ENCODE data around the gene POLR3G. TPM values are rescaled to one million over a fixed set of nuclear protein-coding genes. Genes with fewer than 3 reads are reported as not detected.

The POLR3G gene
- 1 to 10 TPM; 1.5 to 3.5 (median 1.6) TPM for polyA plus RNA-seq

GRCh38 chr5:90474235-90475107 is at the start of gene POLR3G, which contains the start of gene MBLAC2:
TSS of gene POLR3G (plus strand) at chr5:90474864. CDS start at chr5:90485568, 10,704 bp downstream.
TSS of gene MBLAC2 (minus strand) at chr5:90474771. CDS start at chr5:90474292, 479 bp downstream.
- Mint-ChIP-seq H3K4me3 (peak within 1 kb of the TSS; percentile 95 to 99 (median 98)), H3K36me3 (peaks cover 0 to 8% (median 6%) of the 10 kb centered on the region in 3 donors), H3K4me1 (peaks cover 21 to 48% of the 10 kb centered on the region in 2 donors), H3K27ac (peak within 1 kb of the TSS; percentile 84 to 97 (median 94)), H3K27me3 (ENCODE audit: low read depth in 3 of 3) (peaks cover 4 to 11% (median 8%) of the 10 kb centered on the region in 3 donors), H3K9me3 (no peaks in the 10 kb centered on the region)
- peak; percentile 91 to 93 (median 92) for DNase-seq

- no peaks in the 10 kb centered on the region for H3K9me3 Mint-ChIP-seq
- H3K27me3 Mint-ChIP-seq (ENCODE audit: low read depth in 3 of 3), result peaks cover 0 to 2% (median 0%) of the 10 kb centered on the region in 3 donors
- H3K27ac Mint-ChIP-seq, result no peak overlapping the region
- H3K4me1 Mint-ChIP-seq, result no peaks in the 10 kb centered on the region
- no peak overlapping the region for H3K4me3 Mint-ChIP-seq
- DNase-seq, result peak in 2 of 3 donors; percentile 10 to 18
- no peaks in the 10 kb centered on the region for H3K36me3 Mint-ChIP-seq
Observed at GRCh38 chr5:90434116-90434714, 40.4 kb upstream of the POLR3G start.

- no peak for DNase-seq
- no peaks in the 10 kb centered on the region for H3K9me3 Mint-ChIP-seq
- H3K4me3 Mint-ChIP-seq, result no peak overlapping the region
- H3K27ac Mint-ChIP-seq, result no peak overlapping the region
- H3K4me1 Mint-ChIP-seq, result peaks cover 2 to 10% of the 10 kb centered on the region in 2 donors
- no peaks in the 10 kb centered on the region for H3K36me3 Mint-ChIP-seq
- H3K27me3 Mint-ChIP-seq (ENCODE audit: low read depth in 3 of 3), result peaks cover 0 to 3% (median 2%) of the 10 kb centered on the region in 3 donors
Observed at GRCh38 chr5:90437663-90438062, 37.0 kb upstream of the POLR3G start.

GRCh38 chr5:90438100-90438499 is 36.6 kb upstream of the POLR3G start:
- Mint-ChIP-seq H3K4me3 (no peak overlapping the region), H3K4me1 (peaks cover 2 to 10% of the 10 kb centered on the region in 2 donors), H3K36me3 (no peaks in the 10 kb centered on the region), H3K9me3 (no peaks in the 10 kb centered on the region), H3K27ac (no peak overlapping the region), H3K27me3 (ENCODE audit: low read depth in 3 of 3) (peaks cover 0 to 3% (median 2%) of the 10 kb centered on the region in 3 donors)
- no peak for DNase-seq

- Mint-ChIP-seq H3K27ac (no peak overlapping the region), H3K9me3 (no peaks in the 10 kb centered on the region), H3K4me3 (peak overlapping the region in 4 of 5 donors; percentile 80 to 90 (median 84))
Observed at GRCh38 chr5:90440644-90441043, 34.0 kb upstream of the POLR3G start.

GRCh38 chr5:90446961-90447360 is 27.7 kb upstream of the POLR3G start:
- Mint-ChIP-seq H3K4me3 (no peak overlapping the region), H3K9me3 (no peaks in the 10 kb centered on the region), H3K4me1 (no peaks in the 10 kb centered on the region), H3K27me3 (ENCODE audit: low read depth in 3 of 3) (peaks cover 0 to 1% (median 0%) of the 10 kb centered on the region in 3 donors), H3K36me3 (no peaks in the 10 kb centered on the region), H3K27ac (no peak overlapping the region)
- DNase-seq, result no peak

More at GRCh38 chr5:90440644-90441043, 34.0 kb upstream of the POLR3G start:
- no peaks in the 10 kb centered on the region for H3K36me3 Mint-ChIP-seq
- DNase-seq, result no peak
- H3K27me3 Mint-ChIP-seq (ENCODE audit: low read depth in 3 of 3), result peaks cover 0 to 3% (median 3%) of the 10 kb centered on the region in 3 donors
- H3K4me1 Mint-ChIP-seq, result peaks cover 2 to 10% of the 10 kb centered on the region in 2 donors

- peaks cover 9 to 13% (median 10%) of the 10 kb centered on the region in 3 donors for H3K36me3 Mint-ChIP-seq
- no peak overlapping the region for H3K27ac Mint-ChIP-seq
- DNase-seq, result no peak
- no peaks in the 10 kb centered on the region for H3K27me3 Mint-ChIP-seq (ENCODE audit: low read depth in 3 of 3)
- no peak overlapping the region for H3K4me3 Mint-ChIP-seq
- no peaks in the 10 kb centered on the region for H3K9me3 Mint-ChIP-seq
- H3K4me1 Mint-ChIP-seq, result no peaks in the 10 kb centered on the region
Observed at GRCh38 chr5:90461288-90461687, 13.4 kb upstream of the POLR3G start.

- Mint-ChIP-seq H3K27ac (peak overlapping the region; percentile 64 to 95 (median 92)), H3K9me3 (no peaks in the 10 kb centered on the region), H3K4me3 (peak overlapping the region; percentile 95 to 99 (median 98))
Observed at GRCh38 chr5:90472783-90473395, 1.8 kb upstream of the POLR3G start.

GRCh38 chr5:90473396-90474234 is 1.0 kb upstream of the POLR3G start:
- Mint-ChIP-seq H3K36me3 (peaks cover 4 to 15% (median 13%) of the 10 kb centered on the region in 3 donors), H3K4me3 (peak overlapping the region; percentile 95 to 99 (median 98)), H3K9me3 (no peaks in the 10 kb centered on the region), H3K27me3 (ENCODE audit: low read depth in 3 of 3) (peaks cover 4 to 11% (median 8%) of the 10 kb centered on the region in 3 donors), H3K27ac (peak overlapping the region; percentile 84 to 97 (median 94)), H3K4me1 (peaks cover 21 to 48% of the 10 kb centered on the region in 2 donors)
- DNase-seq, result peak in 1 of 3 donors; percentile 37

More at GRCh38 chr5:90472783-90473395, 1.8 kb upstream of the POLR3G start:
- Mint-ChIP-seq H3K27me3 (ENCODE audit: low read depth in 3 of 3) (peaks cover 4 to 11% (median 8%) of the 10 kb centered on the region in 3 donors), H3K36me3 (peaks cover 11 to 22% (median 20%) of the 10 kb centered on the region in 3 donors), H3K4me1 (peaks cover 21 to 48% of the 10 kb centered on the region in 2 donors)
- DNase-seq, result no peak

GRCh38 chr5:90475436-90475980 is 844 bp downstream of the POLR3G start:
- Mint-ChIP-seq H3K27ac (peak overlapping the region in 1 of 6 donors; percentile 84), H3K9me3 (no peaks in the 10 kb centered on the region), H3K36me3 (no peaks in the 10 kb centered on the region), H3K4me3 (peak overlapping the region; percentile 95 to 99 (median 98)), H3K4me1 (peaks cover 21 to 40% of the 10 kb centered on the region in 2 donors), H3K27me3 (ENCODE audit: low read depth in 3 of 3) (peaks cover 4 to 11% (median 8%) of the 10 kb centered on the region in 3 donors)
- DNase-seq, result no peak

- H3K27ac Mint-ChIP-seq, result no peak overlapping the region
- H3K36me3 Mint-ChIP-seq, result no peaks in the 10 kb centered on the region
- peaks cover 4 to 11% (median 8%) of the 10 kb centered on the region in 3 donors for H3K27me3 Mint-ChIP-seq (ENCODE audit: low read depth in 3 of 3)
- no peak for DNase-seq
- no peaks in the 10 kb centered on the region for H3K9me3 Mint-ChIP-seq
- H3K4me1 Mint-ChIP-seq, result peaks cover 18 to 31% of the 10 kb centered on the region in 2 donors
- no peak overlapping the region for H3K4me3 Mint-ChIP-seq
Observed at GRCh38 chr5:90476391-90476790, 1.7 kb downstream of the POLR3G start.

- H3K27ac Mint-ChIP-seq, result peak overlapping the region in 1 of 6 donors; percentile 13
- no peaks in the 10 kb centered on the region for H3K9me3 Mint-ChIP-seq
- H3K4me1 Mint-ChIP-seq, result peaks cover 18 to 27% of the 10 kb centered on the region in 2 donors
- H3K36me3 Mint-ChIP-seq, result no peaks in the 10 kb centered on the region
- H3K27me3 Mint-ChIP-seq (ENCODE audit: low read depth in 3 of 3), result peaks cover 4 to 11% (median 8%) of the 10 kb centered on the region in 3 donors
- DNase-seq, result no peak
- no peak overlapping the region for H3K4me3 Mint-ChIP-seq
Observed at GRCh38 chr5:90477073-90477472, 2.4 kb downstream of the POLR3G start.
